T-helper 1 cell treated with Interleukin-12 subunit alpha and Interleukin-12 subunit beta and Interleukin-4 antibody, amounts not matched to agents 30 ng/mL and 1 ng/mL, for 36 hours (primary cell): ENCODE results near the gene TAB2. TPM values are rescaled to one million over a fixed set of nuclear protein-coding genes. Genes with fewer than 3 reads are reported as not detected.

Experiments used
- intact Hi-C: fragments of 100-400 bp; cut with micrococcal nuclease; formaldehyde crosslinking; loops from one replicate; pipeline ENCODE4 v1.15.1; 2024
- total RNA-seq: library from RNA; stranded (reverse); gene quantifications from 2 replicates; pipeline ENCODE4 v1.2.3, GENCODE V29; 2022

The TAB2 gene, protein sequence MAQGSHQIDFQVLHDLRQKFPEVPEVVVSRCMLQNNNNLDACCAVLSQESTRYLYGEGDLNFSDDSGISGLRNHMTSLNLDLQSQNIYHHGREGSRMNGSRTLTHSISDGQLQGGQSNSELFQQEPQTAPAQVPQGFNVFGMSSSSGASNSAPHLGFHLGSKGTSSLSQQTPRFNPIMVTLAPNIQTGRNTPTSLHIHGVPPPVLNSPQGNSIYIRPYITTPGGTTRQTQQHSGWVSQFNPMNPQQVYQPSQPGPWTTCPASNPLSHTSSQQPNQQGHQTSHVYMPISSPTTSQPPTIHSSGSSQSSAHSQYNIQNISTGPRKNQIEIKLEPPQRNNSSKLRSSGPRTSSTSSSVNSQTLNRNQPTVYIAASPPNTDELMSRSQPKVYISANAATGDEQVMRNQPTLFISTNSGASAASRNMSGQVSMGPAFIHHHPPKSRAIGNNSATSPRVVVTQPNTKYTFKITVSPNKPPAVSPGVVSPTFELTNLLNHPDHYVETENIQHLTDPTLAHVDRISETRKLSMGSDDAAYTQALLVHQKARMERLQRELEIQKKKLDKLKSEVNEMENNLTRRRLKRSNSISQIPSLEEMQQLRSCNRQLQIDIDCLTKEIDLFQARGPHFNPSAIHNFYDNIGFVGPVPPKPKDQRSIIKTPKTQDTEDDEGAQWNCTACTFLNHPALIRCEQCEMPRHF
- total RNA-seq = 261 and 266 TPM in 2 replicates

DNA sequence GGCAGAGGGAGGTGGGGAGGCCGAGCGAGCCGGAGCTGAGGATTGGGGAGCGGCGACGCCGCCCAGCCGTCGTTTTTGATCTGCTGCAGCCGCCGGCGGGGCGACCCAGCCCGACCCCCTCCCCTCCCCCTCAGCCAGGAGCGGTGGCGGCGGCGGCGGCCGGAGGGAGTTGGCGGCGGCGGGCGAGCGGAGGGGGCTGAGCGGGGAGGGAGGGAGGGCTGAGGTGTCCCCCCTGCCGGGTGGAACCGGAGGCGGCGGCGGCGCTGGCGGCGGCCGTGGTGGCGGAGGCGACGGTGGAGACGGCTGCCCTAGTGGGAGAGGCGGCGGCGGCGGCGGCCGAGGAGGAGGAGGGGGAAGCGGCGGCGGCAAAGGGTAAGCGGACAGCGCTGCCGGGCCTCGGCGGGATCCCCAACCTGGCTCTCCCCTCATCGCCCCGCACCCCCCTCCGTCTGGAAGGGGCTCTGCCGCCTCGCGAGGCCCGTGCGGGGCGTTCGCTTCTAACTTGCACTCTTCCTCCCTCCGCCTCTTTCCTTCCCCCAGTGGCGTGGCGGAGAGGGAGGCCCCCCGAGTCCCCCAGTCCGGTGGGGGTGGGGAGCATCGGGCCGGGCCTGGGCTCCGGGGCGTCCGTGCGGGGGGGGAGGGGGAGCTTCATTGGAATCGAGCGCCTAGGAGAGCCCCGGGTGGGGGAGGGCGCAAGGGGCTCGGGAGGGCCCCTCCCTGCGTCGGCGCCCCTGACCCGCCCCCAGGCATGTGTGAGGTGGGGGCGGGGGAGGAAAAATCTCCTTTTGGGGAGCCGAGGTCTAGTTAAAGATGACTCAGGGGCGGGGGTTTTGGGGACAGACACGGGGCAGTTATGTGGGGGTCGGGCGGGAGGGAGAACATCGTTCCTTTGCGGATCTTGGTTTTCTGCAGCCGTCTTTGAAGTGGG is at the start of gene TAB2:
TAB2 (plus strand) TSS at position 69 of the 928 bp plus-strand sequence. CDS start 52,286 bp downstream, outside the sequence.
- intact Hi-C loops = loop anchor here (1.0 to 2.0 kb wide), 13 partner anchors 11 to 431 kb away; partner anchors contain the start of genes GINM1, PCMT1 and ZC3H12D

DNA sequence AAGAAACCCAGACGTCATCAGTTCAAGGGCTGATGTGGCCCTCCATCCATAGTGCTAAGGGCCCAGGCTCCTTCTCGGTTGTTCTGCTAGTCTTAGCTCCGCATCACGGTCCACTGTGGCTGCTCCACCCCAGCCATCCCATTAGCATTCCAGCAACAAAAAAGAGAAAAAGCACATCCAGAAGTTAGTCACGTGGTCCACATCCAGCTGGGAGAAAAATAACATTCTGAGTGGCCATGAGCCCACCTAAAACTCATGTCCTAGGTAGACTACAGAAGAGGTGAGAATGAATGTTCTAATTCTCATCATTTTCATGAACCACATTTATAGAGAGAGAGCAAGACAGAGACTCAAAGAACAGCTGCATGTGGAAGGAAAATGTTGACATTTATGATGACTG is 49.4 kb upstream of the TAB2 start:
- intact Hi-C loops = no loop called here

DNA sequence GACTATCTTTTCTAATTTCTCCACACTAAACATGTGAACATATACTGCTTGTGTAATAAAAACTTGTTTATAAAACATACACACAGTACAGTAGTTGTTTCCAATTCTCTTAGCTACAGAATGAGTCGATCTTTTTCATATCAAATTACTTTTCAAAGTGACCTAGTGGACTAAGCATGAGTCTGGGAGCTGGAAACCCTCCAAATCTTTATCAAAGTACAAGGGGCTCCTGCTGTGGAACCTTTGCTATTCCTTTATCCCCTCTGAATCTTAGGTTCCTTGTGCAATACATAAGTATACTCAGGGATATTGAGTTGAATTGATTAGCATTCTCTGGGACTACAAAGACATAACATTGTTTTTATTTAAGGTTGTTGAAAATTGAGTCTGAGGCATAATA is 48.7 kb upstream of the TAB2 start:
- intact Hi-C loops = no loop called here

DNA sequence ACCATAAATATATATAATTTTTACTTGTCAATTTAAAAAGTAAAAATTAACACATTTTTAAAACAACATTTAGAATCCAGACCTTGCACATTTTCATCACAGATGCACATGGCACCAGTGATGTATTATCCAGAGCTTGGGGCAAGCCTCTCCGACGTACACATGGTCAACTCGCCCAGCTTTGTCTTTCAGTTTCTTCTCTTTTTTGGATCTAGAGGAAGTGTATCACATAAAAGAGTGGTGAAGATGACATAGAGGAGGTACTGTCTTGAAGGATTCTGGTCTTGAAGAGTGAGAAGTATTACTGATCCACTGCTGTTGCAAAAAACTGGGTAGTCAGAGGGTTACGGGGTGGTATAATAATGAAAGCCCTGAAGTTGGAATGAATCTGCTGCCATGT is 46.9 kb upstream of the TAB2 start:
- intact Hi-C loops = loop anchor here (1.0 kb wide), 2 partner anchors 9 to 36 kb away; no protein-coding TSS in a partner anchor

DNA sequence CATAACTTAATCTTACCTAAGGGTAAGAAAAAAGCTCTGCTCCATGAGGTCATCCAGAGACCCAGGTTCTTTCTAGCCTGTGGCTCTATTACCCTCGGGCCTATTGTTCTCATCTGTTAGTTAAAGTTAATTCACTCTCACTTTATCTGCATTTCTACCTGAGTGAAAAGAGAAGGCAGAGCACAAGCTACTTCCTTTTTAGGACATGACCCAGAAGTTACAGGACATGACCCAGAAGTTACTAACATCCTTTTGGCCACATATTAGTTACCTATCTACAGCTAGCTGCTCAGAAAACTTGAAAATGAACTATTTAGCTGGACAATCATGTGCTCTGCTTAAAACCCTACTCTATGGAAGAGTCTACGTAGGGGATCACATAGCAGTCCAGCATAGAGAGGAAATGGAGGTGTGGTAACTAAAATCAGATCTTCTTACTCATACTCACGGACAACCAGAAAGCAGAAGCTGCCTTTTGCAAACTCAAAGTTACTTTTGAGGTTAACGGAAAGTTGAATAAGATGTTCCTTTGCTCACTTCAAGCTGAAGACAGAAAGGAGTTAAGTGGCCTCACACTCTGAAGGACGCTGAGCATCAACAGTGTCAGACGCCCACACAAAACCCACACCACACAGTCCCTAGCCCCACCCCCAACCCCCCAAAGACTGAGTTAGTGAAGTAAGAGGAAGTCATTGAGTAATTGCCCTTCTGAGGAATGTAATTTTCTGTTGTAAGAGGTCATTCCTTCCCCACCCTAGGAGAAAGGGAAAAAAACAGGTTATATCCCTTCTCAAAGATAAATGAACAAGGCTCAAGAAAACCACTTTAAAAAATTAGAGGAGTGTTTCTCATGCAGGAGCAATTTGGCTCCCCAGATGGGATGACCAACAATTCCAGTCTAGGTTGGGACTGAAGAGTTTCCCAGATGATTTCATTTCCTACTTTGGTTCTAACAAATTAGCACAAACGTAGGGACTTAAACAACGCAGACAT is 45.9 kb upstream of the TAB2 start:
- intact Hi-C loops = loop anchor here (1.0 kb wide), 2 partner anchors 10 to 37 kb away; no protein-coding TSS in a partner anchor

DNA sequence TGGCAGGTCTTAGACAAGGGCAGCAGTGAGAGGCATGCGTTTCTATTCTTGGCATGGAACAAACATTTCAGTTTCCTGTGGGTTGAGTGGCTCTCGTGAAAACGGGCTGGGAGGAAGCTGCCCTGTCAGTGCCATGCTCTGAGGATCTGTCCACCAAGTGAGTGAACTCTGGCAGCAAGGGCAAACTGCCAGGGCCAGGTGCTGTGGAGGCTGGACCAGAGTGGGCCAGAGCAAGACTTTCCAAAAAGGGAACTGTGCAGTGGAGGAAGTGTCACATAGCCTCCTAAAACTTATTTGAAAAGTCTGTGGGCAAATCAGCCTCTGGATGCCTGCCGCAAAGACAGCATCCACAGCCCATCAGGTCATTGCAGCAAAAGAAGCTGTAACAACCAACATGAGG is 44.2 kb upstream of the TAB2 start:
- intact Hi-C loops = loop anchor here (1.0 kb wide), 1 partner anchor 12 kb away; no protein-coding TSS in a partner anchor

DNA sequence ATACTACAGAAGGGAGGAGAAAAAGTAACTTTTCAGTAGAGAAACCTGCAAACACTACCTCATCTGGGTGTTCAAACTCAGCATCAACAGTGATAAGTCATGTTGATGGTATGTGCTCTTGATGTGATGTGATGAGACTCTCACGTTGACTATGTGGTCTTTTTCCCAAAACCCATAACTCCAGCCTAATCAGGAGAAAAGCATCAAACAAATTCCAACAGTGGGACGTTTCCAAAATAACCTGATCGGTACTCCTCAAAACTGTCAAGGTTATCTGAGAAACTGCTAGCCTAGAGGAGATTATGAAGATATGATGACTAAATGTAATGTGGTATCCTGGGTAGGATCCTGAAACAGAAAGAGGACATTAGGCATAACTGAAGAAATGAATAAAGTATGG is 41.9 kb upstream of the TAB2 start:
- intact Hi-C loops = no loop called here

DNA sequence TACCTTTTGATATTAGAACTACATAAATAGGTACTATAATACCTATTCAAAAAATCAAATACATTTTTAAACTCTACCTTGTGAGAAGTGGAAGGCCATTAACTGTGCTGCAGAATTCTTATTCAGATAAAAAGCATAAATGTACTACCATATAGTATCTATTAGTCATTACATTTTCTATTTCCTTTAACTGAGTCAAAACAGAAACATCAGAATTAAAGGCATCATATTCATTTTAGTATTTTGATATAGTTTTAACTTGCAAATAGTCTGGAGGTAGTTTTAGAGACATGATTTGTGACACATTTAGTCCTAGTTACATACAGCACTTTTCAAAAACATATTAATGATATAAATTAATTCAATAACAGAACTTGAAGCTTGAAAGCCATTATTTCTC is 39.9 kb upstream of the TAB2 start:
- intact Hi-C loops = no loop called here

DNA sequence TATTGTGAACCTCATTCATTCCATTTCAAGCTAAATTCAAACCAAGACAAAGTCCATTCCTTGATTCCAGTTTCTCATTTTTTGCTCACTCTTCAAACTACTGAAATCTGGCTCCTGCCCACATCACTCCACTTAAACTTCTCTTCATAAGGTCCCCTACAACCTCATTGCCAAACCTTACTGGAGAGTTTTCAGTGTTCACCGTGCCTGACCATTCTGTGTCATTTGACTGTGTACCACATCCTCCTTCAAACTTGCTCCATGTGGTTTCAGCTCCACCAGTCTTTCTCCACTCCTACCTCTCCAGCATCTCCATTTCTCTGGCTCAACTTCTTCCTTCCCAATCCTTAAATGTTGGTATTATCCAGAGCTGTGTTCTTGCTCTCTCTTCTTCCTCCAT is 38.5 kb upstream of the TAB2 start:
- intact Hi-C loops = no loop called here

DNA sequence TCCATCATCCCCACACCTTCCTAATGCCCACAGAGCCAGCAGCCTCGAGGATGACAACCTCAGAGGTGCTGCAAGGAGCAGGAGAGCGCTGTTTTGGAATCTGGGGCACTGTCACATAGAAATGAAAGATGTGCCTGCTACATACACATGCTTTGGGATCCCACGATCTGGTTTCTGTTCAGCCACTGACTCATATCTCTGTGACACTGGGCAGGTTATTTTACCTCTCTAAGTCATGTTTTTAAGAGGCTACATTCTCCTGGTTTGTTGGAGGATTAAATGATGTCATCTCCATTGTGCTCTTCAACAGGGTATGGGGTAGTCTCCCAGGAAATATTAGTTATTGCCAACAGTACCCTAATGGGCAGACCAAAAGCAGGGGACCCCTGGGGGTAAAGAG is 32.6 kb upstream of the TAB2 start:
- intact Hi-C loops = loop anchor here (1.0 to 2.0 kb wide), 2 partner anchors 12 to 52 kb away; no protein-coding TSS in a partner anchor

DNA sequence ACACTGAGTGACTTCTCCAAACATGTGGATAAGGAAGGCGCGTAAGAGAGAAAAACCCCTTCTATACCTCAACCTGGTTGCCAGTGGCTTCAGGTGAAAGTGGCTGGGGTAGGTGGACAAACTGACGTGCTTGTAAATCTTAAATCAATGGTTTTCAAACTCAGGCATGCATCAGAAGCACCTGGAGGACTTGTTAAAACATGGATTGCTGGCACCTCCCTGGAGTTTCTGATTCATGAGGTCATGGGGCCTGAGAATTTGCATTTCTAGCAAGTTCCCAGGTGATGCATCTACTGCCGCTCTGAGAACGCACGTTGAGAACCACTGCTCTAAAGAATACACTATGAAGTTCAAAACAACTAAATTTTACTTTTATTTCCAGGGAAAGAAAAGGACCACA is 31.9 kb upstream of the TAB2 start:
- intact Hi-C loops = loop anchor here (1.0 to 2.0 kb wide), 2 partner anchors 12 to 53 kb away; no protein-coding TSS in a partner anchor

DNA sequence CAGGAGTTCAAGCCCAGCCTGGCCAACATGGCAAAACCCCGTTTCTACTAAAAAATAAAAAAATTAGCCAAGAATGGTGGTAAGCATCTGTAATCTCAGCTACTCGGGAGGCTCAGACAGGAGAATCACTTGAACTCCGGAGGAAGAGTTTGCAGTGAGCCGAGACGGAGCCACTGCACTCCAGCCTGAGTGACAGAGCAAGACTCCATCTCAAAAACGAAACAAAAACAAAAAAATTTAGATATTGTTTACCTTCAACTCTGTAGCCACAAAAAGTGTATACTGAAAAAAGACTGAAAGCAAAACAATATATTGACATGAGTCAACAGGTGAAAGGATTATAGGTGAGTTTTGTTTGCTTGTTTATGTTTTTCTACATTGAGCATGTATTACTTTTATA is 30.6 kb upstream of the TAB2 start:
- intact Hi-C loops = no loop called here

DNA sequence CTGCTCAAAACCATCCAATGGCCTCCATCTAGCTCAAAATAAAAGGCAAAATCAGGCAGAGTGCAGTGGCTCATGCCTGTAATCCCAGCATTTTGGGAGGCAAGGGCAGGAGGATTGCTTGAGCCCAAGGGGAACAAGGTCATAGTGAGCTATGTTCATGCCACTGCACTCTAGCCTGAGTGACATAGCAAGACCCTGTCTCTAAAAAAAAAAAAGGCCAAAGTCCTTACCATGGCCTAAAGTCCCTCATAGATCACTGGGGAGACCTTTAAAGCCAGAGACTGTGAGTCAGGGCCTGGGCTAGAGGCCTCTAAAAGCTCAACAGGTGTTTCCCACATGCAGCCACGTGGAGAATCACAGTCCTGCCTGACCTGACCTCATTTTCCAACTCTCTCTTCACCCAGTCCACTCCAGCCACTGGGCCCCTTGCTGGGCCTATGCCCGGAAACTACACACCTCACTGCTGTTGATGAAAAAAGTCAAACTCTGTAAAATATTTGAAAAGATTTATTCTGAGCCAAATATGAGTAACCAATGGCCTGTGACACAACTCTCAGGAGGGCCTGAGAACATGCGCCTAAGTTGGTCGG is 28.2 kb upstream of the TAB2 start:
- intact Hi-C loops = no loop called here

DNA sequence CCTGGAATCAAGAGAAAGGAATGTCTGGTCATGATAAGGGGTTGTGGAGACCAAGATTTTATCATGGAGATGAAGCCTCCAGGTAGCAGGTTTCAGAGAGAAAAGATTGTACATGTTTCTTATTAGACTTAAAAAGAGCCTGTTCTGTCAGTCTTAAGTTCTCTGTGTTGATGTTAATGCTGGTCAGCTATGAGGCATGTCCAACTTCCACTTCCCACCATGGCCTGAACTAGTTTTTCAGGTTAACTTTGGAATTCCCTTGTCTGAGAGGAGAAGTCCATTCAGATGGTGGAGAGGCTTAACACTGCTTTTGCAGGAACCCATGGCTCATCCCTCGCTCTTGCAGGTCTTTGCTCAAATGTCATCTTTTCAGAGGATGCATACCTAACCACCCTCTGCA is 27.5 kb upstream of the TAB2 start:
- intact Hi-C loops = no loop called here

DNA sequence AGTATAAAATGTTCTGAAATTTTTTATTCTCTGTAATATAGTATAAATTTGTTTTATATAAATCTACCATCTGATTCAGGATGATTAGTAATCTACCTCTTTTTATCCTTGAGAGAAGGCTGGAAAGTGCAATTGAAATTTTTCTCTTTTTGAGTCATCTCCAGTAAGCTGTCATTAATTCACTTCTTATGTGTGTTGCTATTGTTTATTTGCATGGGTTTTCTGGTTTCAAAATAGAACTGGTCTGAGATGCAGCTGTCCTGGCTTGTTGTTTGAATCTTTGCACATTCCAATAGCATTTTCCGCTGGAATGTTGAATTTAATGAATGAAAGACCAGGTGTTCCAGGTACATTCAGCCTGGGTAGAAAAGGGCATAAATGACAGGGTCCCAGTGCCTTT is 24.3 kb upstream of the TAB2 start:
- intact Hi-C loops = no loop called here

DNA sequence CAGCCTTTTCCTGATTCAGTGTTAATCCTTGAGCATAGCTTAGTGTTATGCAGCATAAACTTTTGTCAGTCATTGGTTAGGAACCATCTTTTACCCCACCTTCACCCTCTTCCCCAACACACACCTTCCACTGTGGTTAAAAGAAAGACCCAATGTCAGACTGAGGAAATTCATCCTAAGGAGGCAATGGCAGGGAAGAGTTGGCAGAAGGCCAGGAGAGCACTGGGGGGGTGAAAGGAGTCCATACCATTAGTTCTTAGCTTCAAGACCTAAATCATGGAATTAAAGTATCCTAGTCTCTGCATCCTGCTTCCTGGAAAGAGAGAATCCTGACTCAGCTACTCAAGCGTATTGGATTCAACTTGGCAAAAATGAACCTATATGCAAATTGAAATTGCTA is 16.9 kb upstream of the TAB2 start:
- intact Hi-C loops = no loop called here

DNA sequence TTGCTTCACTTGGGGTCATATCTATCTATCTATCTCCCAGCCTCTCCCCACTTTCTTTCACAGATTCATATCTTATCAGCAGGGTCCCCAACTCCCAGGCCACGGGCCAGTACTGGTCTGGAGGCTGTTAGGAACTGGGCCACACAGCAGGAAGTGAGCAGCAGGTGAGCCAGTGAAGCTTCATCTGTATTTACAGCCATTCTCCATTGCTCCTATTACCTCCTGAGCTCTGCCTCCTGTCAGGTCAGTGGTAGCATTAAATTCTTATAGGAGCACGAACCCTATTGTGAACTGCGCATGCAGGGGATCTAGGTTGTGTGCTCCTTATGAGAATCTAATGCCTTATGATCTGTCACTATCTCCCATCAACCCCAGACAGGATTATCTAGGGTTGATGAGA is 14.8 kb upstream of the TAB2 start:
- intact Hi-C loops = no loop called here

DNA sequence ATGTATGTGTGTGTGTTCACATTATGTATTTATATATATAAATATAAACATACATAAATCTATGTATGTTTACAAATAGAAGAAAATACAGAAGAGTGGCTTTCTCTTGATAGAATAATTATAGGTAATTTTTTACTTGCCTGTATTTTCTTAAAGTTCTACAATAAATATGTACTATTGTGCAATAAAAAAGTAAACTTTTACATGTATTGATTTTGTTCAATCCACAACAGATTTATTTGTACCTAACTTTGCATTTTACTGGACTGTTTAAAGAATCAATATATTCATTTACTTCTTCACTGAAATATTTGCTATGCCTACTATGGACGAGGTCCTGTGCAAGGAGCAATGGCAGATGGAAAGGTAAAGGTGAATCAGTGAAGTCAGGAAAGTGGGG is 14.0 kb upstream of the TAB2 start:
- intact Hi-C loops = no loop called here

DNA sequence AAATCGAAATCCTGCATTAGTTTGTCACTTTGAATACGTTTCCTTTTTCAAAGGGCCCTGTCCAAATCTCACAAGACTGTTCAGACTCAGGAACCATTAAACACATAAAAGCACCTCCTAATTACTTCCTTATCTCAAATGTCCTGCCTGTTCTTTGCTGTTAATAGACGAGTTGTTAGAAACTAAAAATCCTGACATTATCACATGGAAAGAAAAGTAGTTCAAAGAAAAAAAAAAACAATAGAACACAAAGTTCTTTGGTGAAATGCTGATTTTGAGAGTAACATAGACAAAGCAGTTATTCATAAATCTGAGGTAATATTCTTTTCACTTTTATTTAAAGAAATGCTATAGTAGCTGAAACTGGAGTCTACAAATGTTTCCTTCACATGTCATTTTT is 12.1 kb upstream of the TAB2 start:
- intact Hi-C loops = no loop called here

DNA sequence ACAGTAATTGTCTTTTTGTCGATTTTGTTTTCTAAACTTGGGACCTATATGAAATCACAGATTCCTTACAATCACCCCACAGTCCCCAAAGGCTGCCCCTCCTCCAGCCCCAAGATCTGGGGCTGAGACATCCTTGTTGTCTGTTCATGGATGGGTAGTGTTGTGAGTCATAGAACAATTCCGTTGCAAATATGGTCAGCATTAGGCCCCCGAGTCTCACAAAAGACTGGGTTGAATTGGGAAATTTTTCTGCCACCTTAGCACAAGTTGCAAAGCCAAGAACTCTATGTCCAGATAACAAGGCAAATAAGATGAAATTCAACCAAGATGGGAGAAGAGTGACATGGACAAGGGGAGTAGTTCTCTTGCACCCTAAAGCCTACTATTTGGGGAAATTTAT is 10.5 kb upstream of the TAB2 start:
- intact Hi-C loops = no loop called here
